HEK293 (cell line): ENCODE measurements around the gene KIF7.

Experiments
- EGR2 ChIP-seq: fragments of 450-650 bp; formaldehyde crosslinking; IDR thresholded peaks from 2 replicates; pipeline ENCODE4 v1.5.1; 2016; ENCODE audit warnings: low read depth, missing biosample characterization, missing genetic modification characterization
- GLI2 ChIP-seq: fragments of 450-650 bp; formaldehyde crosslinking; IDR thresholded peaks from 2 replicates; pipeline ENCODE4; 2017; ENCODE audit warnings: missing biosample characterization, missing genetic modification characterization, low read depth, borderline replicate concordance
- GLIS2 ChIP-seq: fragments of 450-650 bp; formaldehyde crosslinking; IDR thresholded peaks from 2 replicates; pipeline ENCODE4 v1.5.1; 2016; ENCODE audit warnings: missing biosample characterization, missing genetic modification characterization
- KLF10 ChIP-seq: fragments of 450-650 bp; IDR thresholded peaks from 2 replicates; pipeline ENCODE4 v1.5.1; 2018; ENCODE audit warnings: missing biosample characterization, mild to moderate bottlenecking, missing genetic modification characterization
- KLF16 ChIP-seq: fragments of 450-650 bp; formaldehyde crosslinking; IDR thresholded peaks from 2 replicates; pipeline ENCODE4 v1.5.1; 2017; ENCODE audit warnings: missing biosample characterization, missing genetic modification characterization
- PRDM1 ChIP-seq: fragments of 450-650 bp; formaldehyde crosslinking; IDR thresholded peaks from 2 replicates; pipeline ENCODE4; 2016; ENCODE audit warnings: missing biosample characterization, missing genetic modification characterization
- ZEB2 ChIP-seq: fragments of 450-650 bp; formaldehyde crosslinking; IDR thresholded peaks from 2 replicates; pipeline ENCODE4 v1.5.1; 2016; ENCODE audit warnings: missing biosample characterization, missing genetic modification characterization
- ZFP3 ChIP-seq: fragments of 450-650 bp; formaldehyde crosslinking; IDR thresholded peaks from 2 replicates; pipeline ENCODE4 v1.5.1; 2016; ENCODE audit warnings: low read depth, missing biosample characterization, missing genetic modification characterization
- ZFP37 ChIP-seq: fragments of 450-650 bp; formaldehyde crosslinking; IDR thresholded peaks from 2 replicates; pipeline ENCODE4 v1.5.1; 2016; ENCODE audit warnings: missing biosample characterization, missing genetic modification characterization
- ZIC2 ChIP-seq: fragments of 450-650 bp; formaldehyde crosslinking; IDR thresholded peaks from 2 replicates; pipeline ENCODE4 v1.5.1; 2016; ENCODE audit warnings: missing biosample characterization, missing genetic modification characterization
- ZNF10 ChIP-seq: fragments of 450-650 bp; formaldehyde crosslinking; IDR thresholded peaks from 2 replicates; pipeline ENCODE4 v1.5.1; 2017; ENCODE audit warnings: missing biosample characterization, missing genetic modification characterization
- ZNF19 ChIP-seq: fragments of 450-650 bp; formaldehyde crosslinking; IDR thresholded peaks from 2 replicates; pipeline ENCODE4; 2016; ENCODE audit warnings: missing biosample characterization, missing genetic modification characterization, low read depth
- ZNF23 ChIP-seq: fragments of 450-650 bp; formaldehyde crosslinking; IDR thresholded peaks from 2 replicates; pipeline ENCODE4 v1.5.1; 2016; ENCODE audit warnings: missing biosample characterization, missing genetic modification characterization, borderline replicate concordance
- ZNF37A ChIP-seq: fragments of 450-650 bp; IDR thresholded peaks from 2 replicates; pipeline ENCODE4 v1.5.1; 2018; ENCODE audit warnings: missing biosample characterization, missing genetic modification characterization
- ZNF514 ChIP-seq: fragments of 450-650 bp; formaldehyde crosslinking; IDR thresholded peaks from 2 replicates; pipeline ENCODE4 v1.5.1; 2016; ENCODE audit warnings: missing biosample characterization, missing genetic modification characterization
- ZNF544 ChIP-seq: fragments of 450-650 bp; formaldehyde crosslinking; IDR thresholded peaks from 2 replicates; pipeline ENCODE4 v1.5.0; 2017; ENCODE audit warnings: missing biosample characterization, missing genetic modification characterization
- ZNF549 ChIP-seq: fragments of 450-650 bp; IDR thresholded peaks from 2 replicates; pipeline ENCODE4 v1.5.1; 2018; ENCODE audit warnings: missing biosample characterization, missing genetic modification characterization, mild to moderate bottlenecking, inconsistent platforms, moderate library complexity
- ZNF560 ChIP-seq: fragments of 450-650 bp; formaldehyde crosslinking; IDR thresholded peaks from 2 replicates; pipeline ENCODE4 v1.5.1; 2017; ENCODE audit warnings: missing biosample characterization, missing genetic modification characterization, borderline replicate concordance
- ZNF621 ChIP-seq: fragments of 450-650 bp; formaldehyde crosslinking; IDR thresholded peaks from 2 replicates; pipeline ENCODE4 v1.5.1; 2017; ENCODE audit warnings: missing biosample characterization, missing genetic modification characterization
- ZNF664 ChIP-seq: fragments of 450-650 bp; formaldehyde crosslinking; IDR thresholded peaks from 2 replicates; pipeline ENCODE4 v1.5.1; 2016; ENCODE audit warnings: missing biosample characterization, missing genetic modification characterization
- ZNF843 ChIP-seq: fragments of 450-650 bp; formaldehyde crosslinking; IDR thresholded peaks from 2 replicates; pipeline ENCODE4 v1.5.1; 2016; ENCODE audit warnings: missing biosample characterization, missing genetic modification characterization
- ZSCAN23 ChIP-seq: fragments of 450-650 bp; formaldehyde crosslinking; IDR thresholded peaks from 2 replicates; pipeline ENCODE4 v1.5.1; 2016; ENCODE audit warnings: missing biosample characterization, missing genetic modification characterization
- TF ChIP-seq, protein P1 (sequence below): fragments of 450-650 bp; formaldehyde crosslinking; IDR thresholded peaks from 2 replicates; pipeline ENCODE4 v1.5.1; 2016; ENCODE audit warnings: missing biosample characterization, missing genetic modification characterization
- TF ChIP-seq, protein P2 (sequence below): fragments of 450-650 bp; formaldehyde crosslinking; IDR thresholded peaks from 2 replicates; pipeline ENCODE4 v1.5.1; 2016; ENCODE audit warnings: missing biosample characterization, missing genetic modification characterization
- TF ChIP-seq, protein P3 (sequence below): fragments of 450-650 bp; formaldehyde crosslinking; IDR thresholded peaks from 2 replicates; pipeline ENCODE4 v1.5.1; 2016; ENCODE audit warnings: missing biosample characterization, missing genetic modification characterization
- TF ChIP-seq, protein P4 (sequence below): fragments of 450-650 bp; formaldehyde crosslinking; IDR thresholded peaks from 2 replicates; pipeline ENCODE4 v1.5.1; 2016; ENCODE audit warnings: missing biosample characterization, missing genetic modification characterization
- TF ChIP-seq, protein P5 (sequence below): sonication (generic); formaldehyde crosslinking; IDR thresholded peaks from 2 replicates; pipeline ENCODE4 v1.8.1; 2022; ENCODE audit warnings: mild to moderate bottlenecking, moderate library complexity, missing genetic modification reagents
- TF ChIP-seq, protein P6 (sequence below): fragments of 450-650 bp; formaldehyde crosslinking; IDR thresholded peaks from 2 replicates; pipeline ENCODE4 v1.5.1; 2016; ENCODE audit warnings: missing biosample characterization, missing genetic modification characterization
- TF ChIP-seq, protein P7 (sequence below): IDR thresholded peaks from 2 replicates; pipeline ENCODE4 v1.6.1; 2011; ENCODE audit warnings: mild to moderate bottlenecking, low read depth, low read length, borderline replicate concordance

The KIF7 gene

DNA sequence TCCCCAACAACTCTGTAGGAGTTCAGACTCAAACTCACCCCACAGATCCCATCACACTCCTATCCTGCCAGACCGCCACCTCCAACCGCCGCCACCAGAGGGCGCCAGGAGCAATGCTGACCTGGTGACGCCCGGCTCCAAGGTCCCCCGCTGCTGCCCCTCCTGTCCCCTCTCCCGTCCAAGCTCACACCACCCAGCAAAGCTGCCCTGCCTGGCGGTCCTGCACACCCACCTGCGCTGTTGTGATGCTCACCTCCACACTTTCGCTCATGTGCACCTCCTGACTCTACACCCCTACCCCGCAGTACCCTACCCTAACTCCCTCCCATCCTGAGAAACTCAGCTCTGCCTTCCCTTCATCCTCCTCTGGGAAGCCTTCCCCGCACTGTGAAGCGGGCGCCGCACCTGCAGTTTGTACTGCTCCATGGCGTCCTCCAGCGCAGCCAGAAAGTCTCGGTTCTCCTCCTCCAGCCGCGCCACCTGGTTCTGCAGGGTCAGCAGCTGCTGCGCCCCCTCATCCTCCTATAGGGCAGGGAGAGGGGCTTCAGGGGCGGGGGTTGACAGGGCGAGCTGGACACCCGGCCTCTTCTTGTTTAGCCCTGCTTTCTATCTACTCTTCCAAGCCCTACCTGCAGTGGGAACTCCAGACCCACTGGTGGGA, 7.9 kb downstream of the KIF7 start (continued):
- TF ChIP-seq, protein P1, sequence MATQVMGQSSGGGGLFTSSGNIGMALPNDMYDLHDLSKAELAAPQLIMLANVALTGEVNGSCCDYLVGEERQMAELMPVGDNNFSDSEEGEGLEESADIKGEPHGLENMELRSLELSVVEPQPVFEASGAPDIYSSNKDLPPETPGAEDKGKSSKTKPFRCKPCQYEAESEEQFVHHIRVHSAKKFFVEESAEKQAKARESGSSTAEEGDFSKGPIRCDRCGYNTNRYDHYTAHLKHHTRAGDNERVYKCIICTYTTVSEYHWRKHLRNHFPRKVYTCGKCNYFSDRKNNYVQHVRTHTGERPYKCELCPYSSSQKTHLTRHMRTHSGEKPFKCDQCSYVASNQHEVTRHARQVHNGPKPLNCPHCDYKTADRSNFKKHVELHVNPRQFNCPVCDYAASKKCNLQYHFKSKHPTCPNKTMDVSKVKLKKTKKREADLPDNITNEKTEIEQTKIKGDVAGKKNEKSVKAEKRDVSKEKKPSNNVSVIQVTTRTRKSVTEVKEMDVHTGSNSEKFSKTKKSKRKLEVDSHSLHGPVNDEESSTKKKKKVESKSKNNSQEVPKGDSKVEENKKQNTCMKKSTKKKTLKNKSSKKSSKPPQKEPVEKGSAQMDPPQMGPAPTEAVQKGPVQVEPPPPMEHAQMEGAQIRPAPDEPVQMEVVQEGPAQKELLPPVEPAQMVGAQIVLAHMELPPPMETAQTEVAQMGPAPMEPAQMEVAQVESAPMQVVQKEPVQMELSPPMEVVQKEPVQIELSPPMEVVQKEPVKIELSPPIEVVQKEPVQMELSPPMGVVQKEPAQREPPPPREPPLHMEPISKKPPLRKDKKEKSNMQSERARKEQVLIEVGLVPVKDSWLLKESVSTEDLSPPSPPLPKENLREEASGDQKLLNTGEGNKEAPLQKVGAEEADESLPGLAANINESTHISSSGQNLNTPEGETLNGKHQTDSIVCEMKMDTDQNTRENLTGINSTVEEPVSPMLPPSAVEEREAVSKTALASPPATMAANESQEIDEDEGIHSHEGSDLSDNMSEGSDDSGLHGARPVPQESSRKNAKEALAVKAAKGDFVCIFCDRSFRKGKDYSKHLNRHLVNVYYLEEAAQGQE = no peak
- TF ChIP-seq ZNF843 (tag by site-specific recombination) = no peak
- no peak for TF ChIP-seq ZSCAN23
- TF ChIP-seq ZNF621 (tag by site-specific recombination) = no peak
- no peak for TF ChIP-seq ZNF37A (tag by site-specific recombination)
- TF ChIP-seq, protein P2, sequence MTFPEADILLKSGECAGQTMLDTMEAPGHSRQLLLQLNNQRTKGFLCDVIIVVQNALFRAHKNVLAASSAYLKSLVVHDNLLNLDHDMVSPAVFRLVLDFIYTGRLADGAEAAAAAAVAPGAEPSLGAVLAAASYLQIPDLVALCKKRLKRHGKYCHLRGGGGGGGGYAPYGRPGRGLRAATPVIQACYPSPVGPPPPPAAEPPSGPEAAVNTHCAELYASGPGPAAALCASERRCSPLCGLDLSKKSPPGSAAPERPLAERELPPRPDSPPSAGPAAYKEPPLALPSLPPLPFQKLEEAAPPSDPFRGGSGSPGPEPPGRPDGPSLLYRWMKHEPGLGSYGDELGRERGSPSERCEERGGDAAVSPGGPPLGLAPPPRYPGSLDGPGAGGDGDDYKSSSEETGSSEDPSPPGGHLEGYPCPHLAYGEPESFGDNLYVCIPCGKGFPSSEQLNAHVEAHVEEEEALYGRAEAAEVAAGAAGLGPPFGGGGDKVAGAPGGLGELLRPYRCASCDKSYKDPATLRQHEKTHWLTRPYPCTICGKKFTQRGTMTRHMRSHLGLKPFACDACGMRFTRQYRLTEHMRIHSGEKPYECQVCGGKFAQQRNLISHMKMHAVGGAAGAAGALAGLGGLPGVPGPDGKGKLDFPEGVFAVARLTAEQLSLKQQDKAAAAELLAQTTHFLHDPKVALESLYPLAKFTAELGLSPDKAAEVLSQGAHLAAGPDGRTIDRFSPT (tag by site-specific recombination) = no peak
- peak; percentile 46; the same call in 1 of the 2 replicates for TF ChIP-seq ZFP3 (tag by site-specific recombination)
- no peak for TF ChIP-seq GLI2 (tag by site-specific recombination)
- TF ChIP-seq ZNF549 = no peak
- TF ChIP-seq KLF16 = no peak
- no peak for TF ChIP-seq ZEB2
- no peak for TF ChIP-seq ZNF19 (tag by site-specific recombination)
- no peak for TF ChIP-seq ZNF544 (tag by site-specific recombination)
- TF ChIP-seq KLF10 (tag by site-specific recombination) = no peak
- no peak for TF ChIP-seq PRDM1 (tag by site-specific recombination)
- no peak for TF ChIP-seq ZNF23 (tag by site-specific recombination)
- 0 out of 2 replicates have a peak, but pooled peaks have one; percentile 10 for TF ChIP-seq EGR2 (tag by site-specific recombination)
- no peak for TF ChIP-seq ZNF664
- TF ChIP-seq ZNF560 = no peak
- TF ChIP-seq ZNF514 (tag by site-specific recombination) = no peak
- TF ChIP-seq, protein P3, sequence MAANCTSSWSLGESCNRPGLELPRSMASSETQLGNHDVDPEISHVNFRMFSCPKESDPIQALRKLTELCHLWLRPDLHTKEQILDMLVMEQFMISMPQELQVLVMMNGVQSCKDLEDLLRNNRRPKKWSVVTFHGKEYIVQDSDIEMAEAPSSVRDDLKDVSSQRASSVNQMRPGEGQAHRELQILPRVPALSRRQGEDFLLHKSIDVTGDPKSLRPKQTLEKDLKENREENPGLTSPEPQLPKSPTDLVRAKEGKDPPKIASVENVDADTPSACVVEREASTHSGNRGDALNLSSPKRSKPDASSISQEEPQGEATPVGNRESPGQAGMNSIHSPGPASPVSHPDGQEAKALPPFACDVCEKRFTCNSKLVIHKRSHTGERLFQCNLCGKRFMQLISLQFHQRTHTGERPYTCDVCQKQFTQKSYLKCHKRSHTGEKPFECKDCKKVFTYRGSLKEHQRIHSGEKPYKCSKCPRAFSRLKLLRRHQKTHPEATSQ (tag by site-specific recombination) = no peak
- peak; percentile 66; the same call in 1 of the 2 replicates for TF ChIP-seq ZFP37 (tag by site-specific recombination)
- TF ChIP-seq ZNF10 = no peak; the same call in 1 of the 2 replicates
- TF ChIP-seq, protein P4, sequence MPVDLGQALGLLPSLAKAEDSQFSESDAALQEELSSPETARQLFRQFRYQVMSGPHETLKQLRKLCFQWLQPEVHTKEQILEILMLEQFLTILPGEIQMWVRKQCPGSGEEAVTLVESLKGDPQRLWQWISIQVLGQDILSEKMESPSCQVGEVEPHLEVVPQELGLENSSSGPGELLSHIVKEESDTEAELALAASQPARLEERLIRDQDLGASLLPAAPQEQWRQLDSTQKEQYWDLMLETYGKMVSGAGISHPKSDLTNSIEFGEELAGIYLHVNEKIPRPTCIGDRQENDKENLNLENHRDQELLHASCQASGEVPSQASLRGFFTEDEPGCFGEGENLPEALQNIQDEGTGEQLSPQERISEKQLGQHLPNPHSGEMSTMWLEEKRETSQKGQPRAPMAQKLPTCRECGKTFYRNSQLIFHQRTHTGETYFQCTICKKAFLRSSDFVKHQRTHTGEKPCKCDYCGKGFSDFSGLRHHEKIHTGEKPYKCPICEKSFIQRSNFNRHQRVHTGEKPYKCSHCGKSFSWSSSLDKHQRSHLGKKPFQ = no peak
- TF ChIP-seq, protein P5, sequence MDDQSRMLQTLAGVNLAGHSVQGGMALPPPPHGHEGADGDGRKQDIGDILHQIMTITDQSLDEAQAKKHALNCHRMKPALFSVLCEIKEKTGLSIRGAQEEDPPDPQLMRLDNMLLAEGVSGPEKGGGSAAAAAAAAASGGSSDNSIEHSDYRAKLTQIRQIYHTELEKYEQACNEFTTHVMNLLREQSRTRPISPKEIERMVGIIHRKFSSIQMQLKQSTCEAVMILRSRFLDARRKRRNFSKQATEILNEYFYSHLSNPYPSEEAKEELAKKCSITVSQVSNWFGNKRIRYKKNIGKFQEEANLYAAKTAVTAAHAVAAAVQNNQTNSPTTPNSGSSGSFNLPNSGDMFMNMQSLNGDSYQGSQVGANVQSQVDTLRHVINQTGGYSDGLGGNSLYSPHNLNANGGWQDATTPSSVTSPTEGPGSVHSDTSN (CRISPR knock-in tag) = no peak
- TF ChIP-seq, protein P6, sequence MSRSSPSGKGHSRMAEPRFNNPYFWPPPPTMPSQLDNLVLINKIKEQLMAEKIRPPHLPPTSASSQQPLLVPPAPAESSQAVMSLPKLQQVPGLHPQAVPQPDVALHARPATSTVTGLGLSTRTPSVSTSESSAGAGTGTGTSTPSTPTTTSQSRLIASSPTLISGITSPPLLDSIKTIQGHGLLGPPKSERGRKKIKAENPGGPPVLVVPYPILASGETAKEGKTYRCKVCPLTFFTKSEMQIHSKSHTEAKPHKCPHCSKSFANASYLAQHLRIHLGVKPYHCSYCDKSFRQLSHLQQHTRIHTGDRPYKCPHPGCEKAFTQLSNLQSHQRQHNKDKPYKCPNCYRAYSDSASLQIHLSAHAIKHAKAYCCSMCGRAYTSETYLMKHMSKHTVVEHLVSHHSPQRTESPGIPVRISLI = no peak
- TF ChIP-seq GLIS2 = peak; percentile 90
- TF ChIP-seq, protein P7, sequence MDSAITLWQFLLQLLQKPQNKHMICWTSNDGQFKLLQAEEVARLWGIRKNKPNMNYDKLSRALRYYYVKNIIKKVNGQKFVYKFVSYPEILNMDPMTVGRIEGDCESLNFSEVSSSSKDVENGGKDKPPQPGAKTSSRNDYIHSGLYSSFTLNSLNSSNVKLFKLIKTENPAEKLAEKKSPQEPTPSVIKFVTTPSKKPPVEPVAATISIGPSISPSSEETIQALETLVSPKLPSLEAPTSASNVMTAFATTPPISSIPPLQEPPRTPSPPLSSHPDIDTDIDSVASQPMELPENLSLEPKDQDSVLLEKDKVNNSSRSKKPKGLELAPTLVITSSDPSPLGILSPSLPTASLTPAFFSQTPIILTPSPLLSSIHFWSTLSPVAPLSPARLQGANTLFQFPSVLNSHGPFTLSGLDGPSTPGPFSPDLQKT = no peak
- TF ChIP-seq ZIC2 = peak; percentile 31; the same call in 1 of the 2 replicates
